Stromal cell of bone marrow (primary cell): Measurements from ENCODE around the gene PRR5L.
"Not testable (repeated sequence)": the region's sequence is repeated elsewhere in the genome, so short reads cannot be mapped to it uniquely, and the experiment has no call there.

ENCODE experiments used
- DNase-seq: peaks from one replicate; pipeline ENCODE4 v3.0.0-alpha.2; 2012; ENCODE audit warnings: low read depth

The PRR5L gene

DNA sequence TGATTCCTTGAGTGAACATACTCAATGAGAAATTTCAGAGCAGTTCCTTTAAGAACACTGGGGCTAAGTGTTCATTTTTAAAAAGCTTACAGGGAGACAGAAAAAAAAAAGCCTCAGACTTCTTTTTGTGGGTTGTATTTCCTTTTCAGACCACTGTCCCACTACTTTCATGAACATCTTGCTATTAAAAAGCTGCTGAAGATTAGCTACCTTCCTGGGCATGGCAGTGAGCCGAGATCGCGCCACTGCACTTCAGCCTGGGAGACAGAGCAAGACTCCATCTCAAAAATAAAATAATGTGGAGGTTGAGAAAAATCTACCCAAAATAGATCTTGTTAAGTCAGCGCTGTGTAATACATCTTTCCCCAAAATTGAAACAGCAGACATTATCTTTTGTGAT, 203.2 kb downstream of the PRR5L start:
- DNase-seq, result no peak

- DNase-seq, result peak; percentile 87
These were observed 204.2 kb downstream of the PRR5L start for GRCh38 chr11:36500315-36500721.

DNA sequence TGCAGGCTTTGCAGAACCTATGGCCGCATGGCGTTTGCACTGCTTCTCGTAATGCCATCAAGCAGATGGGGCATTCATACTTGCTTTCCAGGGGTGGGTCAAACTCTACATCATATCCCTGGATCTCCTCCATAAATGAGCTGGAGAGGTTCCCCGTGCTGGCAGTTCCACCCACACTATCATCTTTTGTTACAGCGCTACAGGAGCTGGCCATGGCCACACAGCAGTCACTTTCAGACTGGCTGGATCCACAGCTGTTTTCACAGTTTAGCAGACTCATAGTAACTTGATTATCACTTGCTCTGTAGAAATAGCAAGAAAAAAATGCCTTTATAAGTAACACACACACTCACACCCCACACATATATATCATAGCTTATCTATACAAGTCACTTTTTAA, 205.1 kb downstream of the PRR5L start:
- no peak for DNase-seq

- no peak for DNase-seq
These were observed 211.9 kb downstream of the PRR5L start for GRCh38 chr11:36507824-36508489.

DNA sequence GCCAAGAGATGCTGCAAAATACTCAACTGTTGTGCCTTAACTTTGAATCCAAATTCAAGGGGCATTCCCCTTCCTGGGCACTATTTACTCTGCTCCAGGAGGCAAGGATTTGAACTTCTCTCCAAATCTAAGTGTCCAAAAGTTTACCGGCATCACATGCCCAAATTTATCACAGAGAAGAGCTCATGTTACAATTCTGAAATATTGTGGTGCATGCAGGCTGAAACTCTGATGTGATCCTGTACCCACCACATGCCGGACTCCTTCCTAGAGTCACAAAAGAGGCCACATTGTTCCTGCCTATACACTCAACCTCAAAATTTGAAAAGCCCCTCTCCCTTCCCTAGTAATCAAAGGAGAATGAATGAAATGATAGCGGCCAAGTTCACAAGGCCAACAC, 212.7 kb downstream of the PRR5L start:
- DNase-seq, result no peak

GRCh38 chr11:36509201-36509639, 213.1 kb downstream of the PRR5L start:
- no peak for DNase-seq

GRCh38 chr11:36509694-36510593, 213.9 kb downstream of the PRR5L start, which contains the start of gene TRAF6:
Gene TRAF6 (minus strand): TSS chr11:36510272. CDS start chr11:36501515, 8,757 bp downstream.
- DNase-seq, result peak; percentile 65

GRCh38 chr11:36510594-36510942, 214.5 kb downstream of the PRR5L start:
- DNase-seq, result no peak

DNA sequence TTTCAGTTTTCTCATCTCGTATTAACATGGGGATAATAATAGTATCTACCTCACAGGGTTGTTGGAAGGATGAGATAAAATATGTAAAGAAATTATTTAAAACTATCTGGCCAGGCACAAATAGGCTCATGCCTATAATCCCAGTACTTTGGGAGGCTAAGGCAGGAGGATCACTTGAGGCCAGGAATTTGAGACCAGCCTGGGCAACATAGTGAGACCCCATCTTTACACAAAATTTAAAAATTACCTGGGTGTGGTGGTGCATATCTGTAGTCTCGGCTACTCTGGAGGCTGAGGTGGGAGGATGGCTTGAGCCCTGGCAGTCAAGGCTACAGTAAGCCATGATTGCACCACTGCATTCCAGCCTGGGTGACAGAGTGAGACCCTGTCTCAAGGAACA, 215.0 kb downstream of the PRR5L start:
- not testable (repeated sequence) for DNase-seq

DNA sequence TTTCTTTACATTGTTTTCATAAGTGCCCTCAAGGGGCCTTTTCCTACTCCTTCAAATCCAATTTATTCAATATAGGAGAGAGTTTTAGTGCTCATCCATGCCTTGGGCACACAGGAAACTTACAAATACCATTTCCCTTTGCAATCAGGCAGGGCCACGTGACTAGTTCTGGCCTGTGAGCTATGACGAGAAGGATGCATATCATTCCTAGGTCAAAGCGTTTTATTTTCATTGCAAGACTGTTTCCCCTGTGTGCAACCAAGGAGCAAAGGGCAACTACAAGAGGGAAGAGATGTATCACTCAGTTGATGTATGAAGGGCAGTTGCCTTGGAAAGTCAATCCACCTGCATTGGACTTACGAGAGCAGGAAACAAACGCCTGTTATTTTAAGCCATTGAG, 215.9 kb downstream of the PRR5L start:
- DNase-seq, result no peak

- DNase-seq, result no peak
These were observed 217.9 kb downstream of the PRR5L start for GRCh38 chr11:36513965-36514364.
